GM18951 (cell line): ENCODE measurements around the gene CD52.

ENCODE experiments used
- POLR2A ChIP-seq: IDR thresholded peaks from 4 replicates; pipeline ENCODE4 v1.6.1; 2011; ENCODE audit warnings: mild to moderate bottlenecking; ENCODE audit not compliant: insufficient read length, insufficient read depth; ENCODE audit errors: extremely low read depth
- in situ Hi-C: fragments of 300-500 bp; cut with MboI; formaldehyde crosslinking; loops from one replicate; pipeline ENCODE4 v1.12.0; 2022; ENCODE audit warnings: low sequenced_read_pairs, mixed read lengths, inconsistent platforms; ENCODE audit not compliant: unreplicated experiment

Gene CD52

GRCh38 chr1:26367441-26367840, 49.7 kb downstream of the CD52 start:
- TF ChIP-seq POLR2A, result no peak
- in situ Hi-C loops, result no loop called here

GRCh38 chr1:26368006-26368405, 50.2 kb downstream of the CD52 start:
- no peak for TF ChIP-seq POLR2A
- in situ Hi-C loops, result no loop called here

DNA sequence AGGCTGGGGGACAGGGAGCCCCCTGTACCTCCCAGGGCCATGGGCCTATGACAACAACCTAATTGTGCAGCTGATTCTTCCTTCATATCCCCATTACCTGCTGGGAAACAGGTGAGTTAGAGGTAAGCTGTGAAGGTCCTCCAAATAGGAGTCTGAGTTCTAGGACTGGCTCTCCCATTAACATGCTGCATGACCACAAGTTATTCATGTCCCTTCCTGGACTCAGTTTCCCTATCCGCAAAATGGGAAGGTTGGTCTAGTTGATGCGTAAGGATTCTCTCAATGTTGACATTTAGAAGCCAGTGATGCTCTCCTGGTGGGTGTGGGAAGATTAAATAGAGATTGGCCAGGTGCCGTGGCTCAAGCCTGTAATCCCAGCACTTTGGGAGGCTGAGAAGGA, 50.7 kb downstream of the CD52 start:
- TF ChIP-seq POLR2A, result no peak

More for the DNA sequence above, 50.7 kb downstream of the CD52 start:
- in situ Hi-C loops, result no loop called here
